ENCODE data around the gene CD86.

Gene CD86

GRCh38 chr3:122066331-122067213 lies 11.4 kb downstream of the CD86 start:
- Mint-ChIP-seq H3K27me3 (no peaks in the 10 kb centered on the region), H3K4me1 (peaks cover 16% of the 10 kb centered on the region), H3K27ac (ENCODE audit: low read depth) (peak overlapping the region; percentile 8), H3K9me3 (no peaks in the 10 kb centered on the region), H3K36me3 (ENCODE audit: insufficient read depth) (no peaks in the 10 kb centered on the region), H3K4me3 (peak overlapping the region; percentile 42)
- ATAC-seq (replicated peaks; ENCODE audit: extremely low read depth, poor library complexity, severe bottlenecking) (peak; percentile 5), DNase-seq (ENCODE audit: low spot score in 2 of 2) (no peak)

DNA sequence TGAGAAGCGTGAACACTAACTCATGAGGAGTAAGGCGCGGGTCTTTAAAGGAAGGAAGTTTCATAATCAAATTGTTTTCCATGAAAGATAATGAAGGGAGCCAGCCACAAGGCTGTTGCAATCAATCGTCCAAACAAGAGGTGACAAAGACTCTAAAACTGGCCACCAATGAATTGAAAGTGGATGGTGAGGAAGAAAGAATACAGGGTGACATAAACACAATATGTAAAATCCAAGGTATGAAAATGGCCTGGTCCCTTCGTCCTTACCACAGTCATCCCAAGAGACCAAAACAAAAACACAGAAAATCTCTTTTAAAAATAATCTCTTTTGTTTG lies 12.0 kb downstream of the CD86 start:
- Mint-ChIP-seq H3K9me3 (no peaks in the 10 kb centered on the region), H3K27ac (ENCODE audit: low read depth) (peak overlapping the region; percentile 8), H3K4me1 (peaks cover 16% of the 10 kb centered on the region), H3K36me3 (ENCODE audit: insufficient read depth) (no peaks in the 10 kb centered on the region), H3K27me3 (no peaks in the 10 kb centered on the region), H3K4me3 (peak overlapping the region; percentile 42)
- no peak for ATAC-seq (replicated peaks; ENCODE audit: extremely low read depth, poor library complexity, severe bottlenecking)
- DNase-seq (ENCODE audit: low spot score in 2 of 2) = no peak

DNA sequence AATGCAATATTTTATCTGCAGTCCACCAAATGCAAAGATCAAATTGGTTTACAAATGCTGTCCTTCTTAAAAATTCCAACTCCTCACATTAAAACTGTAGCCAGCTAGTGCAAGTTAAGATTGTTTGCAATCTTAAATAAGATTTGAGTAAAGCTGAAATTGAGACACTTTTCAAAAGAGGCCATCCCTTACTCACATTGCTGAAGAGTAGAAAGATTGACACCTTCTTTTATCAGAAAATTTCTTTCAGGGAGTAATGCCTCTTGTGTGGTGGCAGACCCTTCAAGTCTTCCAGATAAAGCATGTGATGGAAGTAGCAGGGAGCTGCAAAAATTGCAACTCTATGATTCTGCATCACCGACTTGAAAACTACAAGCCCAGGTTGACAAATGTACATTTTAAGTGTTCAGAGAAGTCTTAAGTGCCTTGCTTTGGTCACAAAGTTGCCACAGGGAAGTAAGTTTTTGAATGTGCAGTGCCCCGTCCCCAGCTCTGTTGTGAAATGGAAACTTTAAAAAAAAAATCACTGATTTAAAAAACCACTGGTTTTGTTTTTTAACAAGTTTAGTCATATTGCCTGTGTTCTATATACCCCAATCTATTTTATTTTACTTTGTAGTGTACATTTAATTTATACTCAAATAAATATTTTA lies 12.6 kb downstream of the CD86 start:
- peaks cover 16% of the 10 kb centered on the region for H3K4me1 Mint-ChIP-seq
- no peak for ATAC-seq (replicated peaks; ENCODE audit: extremely low read depth, poor library complexity, severe bottlenecking)

GRCh38 chr3:122074621-122075265 lies 19.6 kb downstream of the CD86 start:
- ATAC-seq (replicated peaks; ENCODE audit: extremely low read depth, poor library complexity, severe bottlenecking) = no peak
- DNase-seq (ENCODE audit: low spot score in 2 of 2) = no peak
- H3K9me3 Mint-ChIP-seq = no peaks in the 10 kb centered on the region
- peaks cover 27% of the 10 kb centered on the region for H3K4me1 Mint-ChIP-seq
- H3K4me3 Mint-ChIP-seq = no peak overlapping the region
- H3K27me3 Mint-ChIP-seq = peaks cover 49% of the 10 kb centered on the region
- peak overlapping the region; percentile 56 for H3K27ac Mint-ChIP-seq (ENCODE audit: low read depth)
- H3K36me3 Mint-ChIP-seq (ENCODE audit: insufficient read depth) = no peaks in the 10 kb centered on the region

More for the DNA sequence above, 12.6 kb downstream of the CD86 start:
- H3K4me3 Mint-ChIP-seq = no peak overlapping the region
- peak overlapping the region; percentile 8 for H3K27ac Mint-ChIP-seq (ENCODE audit: low read depth)
- H3K27me3 Mint-ChIP-seq = no peaks in the 10 kb centered on the region
- no peaks in the 10 kb centered on the region for H3K9me3 Mint-ChIP-seq
- DNase-seq (ENCODE audit: low spot score in 2 of 2) = no peak
- H3K36me3 Mint-ChIP-seq (ENCODE audit: insufficient read depth) = no peaks in the 10 kb centered on the region

- ATAC-seq (replicated peaks; ENCODE audit: extremely low read depth, poor library complexity, severe bottlenecking) = no peak
- no peak overlapping the region for H3K27ac Mint-ChIP-seq (ENCODE audit: low read depth)
- H3K4me3 Mint-ChIP-seq = no peak overlapping the region
- no peaks in the 10 kb centered on the region for H3K36me3 Mint-ChIP-seq (ENCODE audit: insufficient read depth)
- H3K27me3 Mint-ChIP-seq = peaks cover 52% of the 10 kb centered on the region
- H3K9me3 Mint-ChIP-seq = no peaks in the 10 kb centered on the region
- no peak for DNase-seq (ENCODE audit: low spot score in 2 of 2)
- H3K4me1 Mint-ChIP-seq = peaks cover 39% of the 10 kb centered on the region
These were observed 21.5 kb downstream of the CD86 start for GRCh38 chr3:122076491-122077292.

- Mint-ChIP-seq H3K4me1 (peaks cover 39% of the 10 kb centered on the region), H3K27me3 (peaks cover 52% of the 10 kb centered on the region), H3K27ac (ENCODE audit: low read depth) (no peak overlapping the region), H3K9me3 (no peaks in the 10 kb centered on the region), H3K4me3 (peak overlapping the region; percentile 30), H3K36me3 (ENCODE audit: insufficient read depth) (no peaks in the 10 kb centered on the region)
- peak; percentile 29 for ATAC-seq (replicated peaks; ENCODE audit: extremely low read depth, poor library complexity, severe bottlenecking)
- DNase-seq (ENCODE audit: low spot score in 2 of 2) = no peak
These were observed 22.4 kb downstream of the CD86 start for GRCh38 chr3:122077293-122078234.

DNA sequence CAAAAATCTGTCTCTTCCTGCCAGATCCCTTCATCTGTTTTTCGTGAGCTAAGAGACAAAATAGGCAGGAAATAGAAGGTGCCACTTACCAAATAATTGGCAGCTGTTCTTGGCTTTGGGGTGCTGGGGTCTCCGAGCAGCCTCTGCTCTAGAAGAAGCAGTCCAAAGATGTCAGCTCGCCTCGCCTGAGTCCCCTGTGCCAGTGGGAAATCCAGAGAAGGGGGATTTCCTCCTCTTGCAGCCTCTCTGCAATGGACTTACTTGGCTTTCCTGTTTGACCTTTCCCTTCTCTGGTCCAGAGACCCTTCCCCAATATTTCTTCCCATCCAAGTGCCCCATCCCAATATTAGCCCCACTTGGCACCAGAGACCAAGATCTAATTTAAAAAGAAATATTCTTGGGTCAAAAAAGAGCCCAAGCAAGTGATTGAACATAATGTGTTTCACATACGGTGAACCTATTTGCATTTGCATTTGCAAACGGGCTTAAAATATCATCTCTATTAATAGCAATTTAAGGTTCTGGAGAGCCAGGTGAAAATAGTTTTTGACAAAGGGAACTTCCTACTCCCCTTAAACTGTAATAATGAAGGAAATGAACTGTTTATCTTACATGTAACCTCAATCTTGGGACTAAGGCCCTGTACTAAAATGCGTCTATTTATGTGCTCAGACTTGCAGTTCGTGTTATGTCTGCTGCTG lies 23.2 kb downstream of the CD86 start:
- no peak for DNase-seq (ENCODE audit: low spot score in 2 of 2)
- Mint-ChIP-seq H3K4me1 (peaks cover 39% of the 10 kb centered on the region), H3K27ac (ENCODE audit: low read depth) (no peak overlapping the region), H3K27me3 (peaks cover 52% of the 10 kb centered on the region), H3K36me3 (ENCODE audit: insufficient read depth) (no peaks in the 10 kb centered on the region), H3K9me3 (no peaks in the 10 kb centered on the region), H3K4me3 (peak overlapping the region; percentile 30)
- no peak for ATAC-seq (replicated peaks; ENCODE audit: extremely low read depth, poor library complexity, severe bottlenecking)

GRCh38 chr3:122079524-122080206 lies 24.5 kb downstream of the CD86 start:
- H3K27me3 Mint-ChIP-seq = peaks cover 43% of the 10 kb centered on the region
- no peak for DNase-seq (ENCODE audit: low spot score in 2 of 2)

DNA sequence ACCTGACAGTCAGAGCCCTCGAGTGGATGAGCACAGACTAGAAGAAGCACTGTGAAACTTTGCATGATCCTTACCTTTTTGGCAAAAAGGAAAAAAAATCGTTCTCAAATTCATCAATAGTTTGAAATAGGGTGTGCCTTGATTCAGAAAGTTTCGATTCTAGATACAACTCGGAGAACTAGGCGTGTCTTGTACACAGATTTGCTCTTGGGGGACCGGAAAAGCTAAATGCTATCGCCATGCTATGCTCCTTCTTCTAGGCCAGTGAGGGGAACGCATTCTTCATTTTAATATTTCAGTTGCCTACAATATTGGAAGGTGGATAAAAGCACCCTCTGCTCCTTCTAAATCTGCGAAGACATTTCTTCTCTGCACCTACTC lies 25.0 kb downstream of the CD86 start:
- H3K9me3 Mint-ChIP-seq = no peaks in the 10 kb centered on the region
- peaks cover 37% of the 10 kb centered on the region for H3K27me3 Mint-ChIP-seq
- H3K27ac Mint-ChIP-seq (ENCODE audit: low read depth) = no peak overlapping the region
- peaks cover 31% of the 10 kb centered on the region for H3K4me1 Mint-ChIP-seq
- H3K4me3 Mint-ChIP-seq = no peak overlapping the region
- no peak for ATAC-seq (replicated peaks; ENCODE audit: extremely low read depth, poor library complexity, severe bottlenecking)
- DNase-seq (ENCODE audit: low spot score in 2 of 2) = no peak
- no peaks in the 10 kb centered on the region for H3K36me3 Mint-ChIP-seq (ENCODE audit: insufficient read depth)

More at GRCh38 chr3:122079524-122080206, 24.5 kb downstream of the CD86 start:
- H3K9me3 Mint-ChIP-seq = no peaks in the 10 kb centered on the region
- no peaks in the 10 kb centered on the region for H3K36me3 Mint-ChIP-seq (ENCODE audit: insufficient read depth)
- H3K4me1 Mint-ChIP-seq = peaks cover 33% of the 10 kb centered on the region
- H3K4me3 Mint-ChIP-seq = no peak overlapping the region
- no peak overlapping the region for H3K27ac Mint-ChIP-seq (ENCODE audit: low read depth)
- ATAC-seq (replicated peaks; ENCODE audit: extremely low read depth, poor library complexity, severe bottlenecking) = no peak

GRCh38 chr3:122081543-122082247 lies 26.5 kb downstream of the CD86 start:
- Mint-ChIP-seq H3K27ac (ENCODE audit: low read depth) (no peak overlapping the region), H3K27me3 (peaks cover 22% of the 10 kb centered on the region), H3K36me3 (ENCODE audit: insufficient read depth) (no peaks in the 10 kb centered on the region), H3K4me3 (no peak overlapping the region), H3K4me1 (peaks cover 25% of the 10 kb centered on the region), H3K9me3 (no peaks in the 10 kb centered on the region)
- ATAC-seq (replicated peaks; ENCODE audit: extremely low read depth, poor library complexity, severe bottlenecking) (no peak), DNase-seq (ENCODE audit: low spot score in 2 of 2) (no peak)

Data from central memory CD8-positive, alpha-beta T cell (primary cell).